ENCODE data around the gene SERINC5.

SERINC5 gene

DNA sequence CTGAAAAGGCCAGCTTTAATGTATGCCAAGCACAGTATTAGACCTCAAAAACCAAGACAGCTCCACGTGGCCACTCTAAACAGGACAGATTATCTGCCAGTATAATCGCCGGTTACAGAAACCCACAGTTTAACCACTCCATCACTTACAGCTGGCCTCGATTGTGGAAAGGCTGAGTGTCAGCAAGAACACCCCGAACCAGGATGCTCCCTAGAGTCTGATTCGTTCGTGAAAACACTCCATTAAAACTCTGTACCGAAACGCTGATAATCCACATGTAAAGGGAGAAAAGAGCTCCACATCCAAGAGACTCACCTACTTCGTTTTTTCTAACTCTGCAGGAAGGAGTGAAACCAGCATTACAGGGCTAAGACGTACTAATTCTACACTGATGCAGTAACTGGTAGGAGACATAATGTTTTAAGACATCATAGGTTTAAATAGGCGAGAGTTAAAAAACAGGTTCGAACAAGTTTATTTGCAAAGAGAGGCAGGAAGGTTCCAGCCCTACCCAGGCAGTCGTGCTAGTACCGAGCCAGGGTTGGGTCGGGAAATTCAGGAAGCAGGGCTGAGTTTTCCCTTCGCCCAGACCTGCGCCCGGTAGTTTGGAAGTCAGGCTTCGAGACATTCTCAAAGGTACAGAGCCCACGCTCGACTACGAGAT, 949 bp downstream of the SERINC5 start:
- no peak for DNase-seq (ENCODE audit: low read depth, low spot score)

DNA sequence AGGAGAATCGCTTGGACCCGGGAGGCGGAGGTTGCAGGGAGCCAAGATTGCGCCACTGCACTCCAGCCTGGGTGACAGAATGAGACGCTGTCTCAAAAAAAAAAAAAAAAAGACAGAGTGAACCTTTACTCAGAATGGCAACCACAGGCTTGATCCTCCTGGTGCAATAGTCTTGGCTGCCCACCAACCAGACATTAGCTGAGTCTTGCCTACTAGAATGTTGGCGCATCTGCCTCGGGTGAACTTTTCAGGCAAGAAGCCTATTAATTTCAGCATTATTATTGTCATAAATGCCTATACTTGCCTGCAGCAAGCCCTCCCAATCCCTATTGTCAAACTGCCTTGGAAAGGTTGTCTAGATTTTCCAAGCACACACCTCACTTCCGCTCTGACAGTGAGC, 4.2 kb downstream of the SERINC5 start:
- no peak for DNase-seq (ENCODE audit: low read depth, low spot score)

DNA sequence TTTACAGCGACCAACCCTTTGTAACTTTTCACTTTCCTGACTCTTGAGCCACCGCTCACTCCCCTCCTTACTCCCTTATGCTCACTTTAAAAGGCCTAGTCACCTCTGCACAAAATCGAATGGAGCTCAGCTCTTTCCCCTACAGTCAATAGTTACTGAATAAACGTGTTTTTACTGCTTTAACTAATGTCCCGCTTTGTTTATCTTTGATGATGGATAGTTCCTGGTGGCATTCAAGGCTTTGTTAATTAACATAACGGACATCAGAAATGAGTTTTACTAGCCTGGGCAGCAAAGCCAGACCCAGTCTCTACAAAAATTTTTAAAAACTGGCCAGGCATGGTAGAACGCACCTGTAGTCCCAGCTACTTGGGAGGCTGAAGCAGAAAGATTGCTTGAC, 5.0 kb downstream of the SERINC5 start:
- DNase-seq (ENCODE audit: low read depth, low spot score): no peak

DNA sequence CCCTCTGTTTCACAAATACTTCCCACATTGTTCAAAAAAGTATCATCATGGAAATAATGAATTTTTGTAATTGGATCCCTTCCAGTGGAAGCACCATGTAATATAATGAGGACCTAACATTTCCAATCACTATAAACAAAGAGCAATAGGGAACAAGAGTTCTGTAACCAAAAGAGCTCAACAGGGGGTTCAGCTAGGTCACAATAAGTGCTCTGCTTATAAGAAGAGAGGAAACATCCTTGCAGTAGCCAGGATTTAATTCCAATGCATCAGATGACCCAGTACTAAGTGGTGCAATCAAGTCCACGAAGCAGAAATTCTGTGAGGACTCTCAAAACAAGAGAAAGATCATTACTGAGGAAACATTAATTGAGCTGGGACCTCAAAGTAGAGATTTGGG, 5.9 kb downstream of the SERINC5 start:
- DNase-seq (ENCODE audit: low read depth, low spot score): no peak

DNA sequence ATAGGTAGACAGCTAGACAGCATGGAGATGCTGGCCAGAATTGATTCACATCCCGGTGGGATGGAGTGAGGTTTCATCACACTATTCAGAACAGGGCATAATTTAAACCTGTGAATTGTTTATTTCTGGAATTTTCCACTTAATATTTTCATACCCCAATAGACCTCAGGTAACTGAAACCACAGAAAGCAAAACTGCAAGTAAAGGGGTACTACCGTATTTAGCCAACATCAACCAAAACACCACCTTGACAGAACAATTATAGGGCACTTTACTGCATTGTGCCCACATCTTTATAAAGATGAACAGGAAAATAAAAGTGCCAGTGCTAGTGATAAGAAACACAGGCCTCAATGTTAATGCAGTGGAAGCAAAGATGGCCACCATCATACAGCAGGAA, 7.5 kb downstream of the SERINC5 start:
- DNase-seq (ENCODE audit: low read depth, low spot score): no peak

DNA sequence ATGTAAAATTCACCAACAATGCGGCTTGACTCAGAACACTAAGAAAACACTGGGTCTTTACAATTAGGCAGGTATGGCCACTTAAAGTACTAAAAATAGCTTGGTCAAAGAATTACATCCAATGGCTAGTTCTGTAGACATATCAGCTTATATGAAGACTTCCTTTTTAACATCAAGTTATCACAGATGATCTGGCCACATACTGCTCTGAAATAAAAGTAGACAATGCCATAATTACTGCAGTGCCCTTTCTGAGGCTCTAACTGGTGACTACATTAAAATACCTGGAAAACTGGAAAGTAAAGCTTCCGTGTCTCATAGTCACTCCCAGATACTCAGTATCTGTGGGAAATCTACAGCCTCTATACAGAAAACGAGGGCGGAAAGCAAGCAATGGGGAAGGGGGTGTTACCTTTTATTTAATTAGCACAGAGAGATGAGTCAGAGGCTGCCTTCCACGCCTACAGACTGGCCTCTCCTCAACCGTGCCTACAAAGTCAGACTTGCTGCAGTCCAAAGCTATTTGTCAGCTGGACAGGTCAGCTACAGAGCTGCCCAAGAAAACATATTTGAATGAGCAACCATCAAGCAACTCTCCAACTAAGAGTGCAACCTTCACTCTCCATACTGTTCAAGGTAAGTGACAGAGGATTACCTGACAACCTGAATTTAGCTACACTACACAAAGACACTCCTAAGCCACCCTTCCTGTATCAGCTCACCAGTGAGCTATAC, 8.7 kb downstream of the SERINC5 start:
- DNase-seq (ENCODE audit: low read depth, low spot score): peak; percentile 85

DNA sequence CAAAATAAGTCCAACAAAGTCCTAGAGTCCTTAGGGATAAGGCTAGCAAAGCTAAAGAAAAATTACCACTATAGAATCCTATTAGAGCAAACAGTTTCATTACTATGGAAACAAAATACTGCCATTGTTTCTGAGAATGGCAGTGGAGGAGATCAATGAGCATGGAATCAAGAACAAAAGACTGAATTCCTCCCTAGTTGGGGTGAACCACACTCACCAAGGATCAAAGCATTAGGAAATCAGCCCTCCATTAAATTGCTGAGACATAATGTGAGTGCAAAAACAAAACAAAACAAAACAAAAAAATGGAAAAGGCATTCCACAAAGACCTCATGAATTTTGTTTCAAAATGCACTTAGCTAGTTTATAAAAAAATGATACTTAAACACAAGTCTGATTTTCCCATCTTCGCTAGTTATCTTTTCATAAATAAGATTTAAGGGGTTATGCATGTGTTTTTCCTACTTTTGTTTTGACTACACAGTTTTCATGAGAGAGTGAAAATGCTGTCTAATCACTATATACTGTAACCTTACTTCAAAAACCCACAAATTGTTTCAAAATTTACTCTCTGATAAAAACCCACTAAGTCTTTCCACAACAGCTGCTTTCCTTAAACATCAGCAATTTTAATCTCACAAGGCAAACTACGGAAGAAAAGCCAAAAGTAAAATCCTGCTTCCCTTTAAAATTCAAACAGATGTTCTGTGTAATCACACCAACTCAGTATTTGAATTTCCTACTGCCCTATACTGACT, 9.7 kb downstream of the SERINC5 start:
- no peak for DNase-seq (ENCODE audit: low read depth, low spot score)

DNA sequence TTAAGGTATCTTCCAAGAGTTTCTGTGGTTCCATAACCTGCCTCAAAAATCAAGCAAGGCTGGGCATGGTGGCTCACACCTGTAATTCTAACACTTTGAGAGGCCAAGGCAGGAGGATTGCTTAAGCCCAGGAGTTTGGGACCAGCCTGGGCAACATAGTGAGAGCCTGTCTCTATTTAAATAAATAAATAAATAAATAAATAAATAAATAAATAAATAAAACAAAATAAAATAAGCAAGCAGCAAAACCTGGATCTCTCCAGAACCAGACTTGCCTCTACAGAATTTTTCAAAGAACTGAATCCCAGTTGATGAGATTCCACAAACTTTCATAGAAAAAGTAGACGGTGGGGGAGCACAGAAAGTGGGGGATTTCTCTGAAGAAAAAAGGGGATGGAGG, 12.3 kb downstream of the SERINC5 start:
- no peak for DNase-seq (ENCODE audit: low read depth, low spot score)

DNA sequence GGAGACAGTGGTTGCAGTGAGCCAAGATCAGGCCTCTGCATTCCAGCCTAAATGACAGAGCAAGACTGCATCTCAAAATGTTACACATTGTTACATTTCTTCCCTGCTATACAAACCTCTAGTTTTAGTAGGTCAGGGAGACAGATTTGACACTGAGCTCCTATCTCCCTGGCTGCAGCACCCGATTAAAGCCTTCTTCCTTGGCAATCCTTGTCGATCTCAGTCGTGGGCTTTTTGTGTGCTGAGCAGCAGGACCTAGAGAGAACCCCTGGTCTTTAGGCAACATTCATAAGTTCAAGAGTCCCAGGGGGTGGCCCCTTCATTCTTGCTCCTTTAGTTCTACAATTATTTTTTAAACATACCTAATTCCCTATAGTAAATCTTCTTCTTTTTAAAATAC, 13.0 kb downstream of the SERINC5 start:
- DNase-seq (ENCODE audit: low read depth, low spot score): no peak

DNA sequence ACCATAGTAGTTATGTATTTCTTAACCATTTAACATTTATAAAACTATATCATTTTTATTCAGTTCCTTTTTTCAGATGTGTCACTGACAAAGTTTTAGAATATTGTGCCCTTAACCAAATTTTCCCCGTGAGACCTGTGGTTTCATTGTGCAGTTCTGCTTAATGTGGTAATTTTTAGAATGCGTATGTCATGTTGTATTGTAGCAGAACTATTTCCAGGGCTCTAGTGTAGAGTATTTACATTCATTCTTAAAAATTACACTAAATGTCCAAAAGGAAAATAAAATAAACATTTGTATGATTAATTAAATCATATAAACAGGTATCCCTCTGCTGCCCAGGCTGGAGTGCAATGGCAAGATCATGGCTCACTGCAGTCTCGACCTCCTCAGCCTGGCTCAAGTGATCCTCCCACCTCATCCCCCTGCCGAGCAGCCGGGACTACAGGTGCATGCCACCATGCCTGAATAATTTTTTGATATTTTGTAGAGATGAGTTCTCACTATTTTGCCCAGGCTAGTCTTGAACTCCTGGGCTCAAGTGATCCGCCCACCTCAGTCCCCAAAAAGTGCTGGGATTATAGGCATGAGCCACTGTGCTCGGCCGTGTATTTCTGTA, 15.4 kb downstream of the SERINC5 start:
- DNase-seq (ENCODE audit: low read depth, low spot score): no peak

DNA sequence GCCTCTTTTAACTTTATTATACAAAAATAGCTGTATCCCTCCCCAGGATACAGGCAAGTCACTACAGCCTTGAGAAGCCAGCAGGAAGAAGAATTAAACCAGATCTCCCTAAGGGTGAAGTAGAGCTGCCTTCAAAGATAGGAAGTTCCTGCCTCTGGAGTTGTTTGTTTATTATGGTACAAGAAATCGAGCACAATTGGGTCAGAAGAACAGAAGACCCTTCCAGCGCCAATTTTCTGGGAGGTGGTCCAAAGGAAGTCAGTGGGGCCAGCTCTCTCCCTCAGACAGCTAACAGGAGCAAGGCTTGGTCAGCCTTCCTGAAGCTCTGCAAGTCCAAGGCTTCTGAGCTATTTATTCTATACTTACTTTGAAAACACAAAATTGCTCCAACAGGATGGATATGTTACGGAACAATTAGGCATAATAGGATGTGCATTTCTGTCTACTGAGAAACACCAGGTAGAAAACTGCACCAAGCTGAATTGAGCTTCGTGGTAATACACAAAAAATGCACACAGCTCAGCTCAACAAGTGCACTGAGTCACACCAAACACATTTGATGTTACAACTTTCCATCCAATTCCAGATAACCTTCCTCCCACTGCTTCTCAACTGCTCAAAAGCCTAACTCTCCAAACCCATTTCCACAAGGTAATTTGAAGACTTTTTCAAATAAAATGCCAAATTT, 16.0 kb downstream of the SERINC5 start:
- DNase-seq (ENCODE audit: low read depth, low spot score): no peak

DNA sequence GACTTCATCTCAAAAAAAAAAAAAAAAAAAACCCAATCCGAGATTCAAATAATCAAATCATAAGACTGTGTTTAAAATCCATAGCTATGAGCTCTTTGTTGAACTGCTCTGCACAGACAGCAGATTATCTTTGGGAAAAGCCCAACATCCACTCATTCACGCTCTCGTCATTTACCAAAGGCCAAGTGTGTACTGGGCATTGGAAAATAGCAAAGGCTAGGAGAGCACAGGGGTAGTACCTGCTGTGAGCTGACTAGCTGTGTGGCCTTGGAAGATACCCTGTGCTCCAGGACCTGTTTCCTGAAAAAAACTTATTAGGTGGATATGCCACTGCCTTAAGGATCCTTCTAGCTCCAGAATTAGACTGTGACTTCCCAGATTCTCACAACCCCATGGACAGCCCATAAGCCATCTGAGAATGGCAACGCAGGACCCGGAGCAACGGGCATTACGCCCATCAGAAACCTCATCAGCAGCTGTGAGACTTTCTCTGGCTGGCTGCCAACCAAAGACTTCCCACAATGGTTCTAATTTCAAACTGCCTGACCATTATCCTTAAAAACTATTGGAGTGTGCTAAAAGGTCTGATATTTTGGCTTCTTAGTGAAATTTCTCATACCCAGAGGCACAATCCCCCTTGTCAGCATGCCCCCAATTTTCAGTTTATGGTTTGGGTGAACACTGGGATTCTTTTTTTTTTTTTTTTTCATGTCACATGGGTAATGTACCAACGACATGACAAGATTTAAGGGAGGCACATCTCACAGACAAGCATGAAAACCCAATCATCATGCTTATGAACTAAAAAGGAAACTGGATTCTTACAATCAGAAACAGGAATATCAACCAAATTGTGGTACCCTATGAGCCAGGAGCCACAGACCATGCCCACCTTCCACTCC, 16.8 kb downstream of the SERINC5 start:
- DNase-seq (ENCODE audit: low read depth, low spot score): no peak

DNA sequence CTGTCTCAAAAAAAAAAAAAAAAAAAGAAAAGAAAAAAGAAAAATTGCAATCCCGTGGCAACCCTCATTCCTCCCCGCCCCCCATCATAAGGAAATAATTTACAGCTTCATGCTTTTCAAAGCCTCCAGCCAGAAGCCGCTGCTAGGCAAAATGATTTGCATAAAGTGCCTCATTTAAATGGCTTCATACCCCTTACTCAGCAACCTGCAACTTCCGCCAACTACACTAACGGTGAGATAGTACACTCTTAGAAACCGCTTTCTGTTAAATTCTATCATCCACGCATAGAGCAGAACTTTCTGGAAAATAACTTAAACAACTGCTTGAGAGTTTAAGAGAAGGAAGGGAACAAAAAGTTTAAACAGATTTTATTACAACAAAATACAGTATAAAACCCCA, 17.8 kb downstream of the SERINC5 start:
- no peak for DNase-seq (ENCODE audit: low read depth, low spot score)

DNA sequence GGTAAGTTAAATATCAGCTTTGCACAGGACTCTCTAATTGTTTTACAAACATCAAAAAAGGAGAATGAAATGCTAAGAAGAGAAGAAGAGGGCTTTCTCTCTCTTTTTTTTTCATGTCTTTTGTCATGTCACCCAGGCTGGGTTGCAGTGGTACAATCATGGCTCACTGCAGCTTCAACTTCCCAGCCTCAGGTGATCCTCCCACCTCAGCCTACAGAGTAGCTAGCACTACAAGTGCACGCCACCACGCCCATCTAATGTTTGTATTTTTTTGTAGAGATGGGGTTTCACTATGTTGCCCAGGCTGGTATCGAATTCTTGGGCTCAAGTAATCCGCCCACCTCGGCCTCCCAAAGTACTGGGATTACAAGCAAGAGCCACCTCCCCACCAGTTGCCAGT, 18.6 kb downstream of the SERINC5 start:
- DNase-seq (ENCODE audit: low read depth, low spot score): no peak

DNA sequence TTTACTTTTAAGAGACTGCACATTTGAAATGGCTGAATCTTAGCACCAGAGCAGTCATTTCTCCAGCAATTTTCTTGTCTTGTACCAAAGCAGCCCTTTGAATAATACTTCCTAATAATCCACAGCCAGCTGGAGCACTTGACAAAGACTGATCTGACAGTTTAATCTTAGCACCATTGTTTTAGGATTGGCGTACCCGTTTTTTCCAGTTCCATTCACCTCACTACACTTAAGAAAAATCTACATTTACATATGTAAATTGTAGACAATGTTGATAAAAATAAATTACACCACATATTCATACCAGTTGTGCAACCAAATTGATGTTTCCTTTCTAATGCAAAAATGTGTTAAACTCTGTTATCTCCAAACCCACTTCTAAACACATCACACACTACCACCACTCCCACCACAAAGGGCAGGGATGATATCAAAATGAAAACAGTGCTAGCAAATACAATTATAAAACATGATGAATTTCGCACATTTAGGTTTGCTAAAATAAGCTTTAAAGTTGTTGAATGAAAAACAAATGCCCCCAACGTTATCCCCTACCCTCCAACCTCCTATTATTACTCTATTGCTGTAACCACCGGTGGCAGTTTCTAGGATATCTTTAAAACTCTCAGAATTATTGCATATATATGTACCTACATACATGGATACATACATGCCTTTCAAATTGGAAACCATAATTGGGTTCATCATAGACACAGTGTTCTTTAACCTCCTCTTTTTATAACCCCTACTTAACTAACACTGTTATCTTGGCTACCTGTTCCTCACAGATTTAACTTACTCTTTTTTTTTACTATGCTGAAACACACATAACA, 21.5 kb downstream of the SERINC5 start:
- DNase-seq (ENCODE audit: low read depth, low spot score): no peak

DNA sequence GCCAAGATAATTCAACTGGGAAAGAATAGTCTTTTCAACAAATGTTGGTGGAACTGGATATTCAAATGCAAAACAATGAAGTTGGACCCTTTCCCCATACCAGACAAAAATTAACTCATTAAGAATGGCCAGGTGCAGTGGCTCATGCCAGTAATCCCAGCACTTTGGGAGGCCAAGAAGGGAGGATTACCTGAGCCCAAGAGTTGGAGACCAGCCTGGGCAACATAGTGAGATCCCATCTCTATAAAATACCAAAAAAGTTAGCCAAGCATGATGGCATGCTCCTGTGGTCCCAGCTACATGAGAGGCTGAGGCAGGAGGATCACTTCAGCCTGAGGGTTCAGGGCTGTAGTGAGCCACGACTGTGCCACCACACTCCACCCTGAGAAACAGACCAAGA, 24.2 kb downstream of the SERINC5 start:
- no peak for DNase-seq (ENCODE audit: low read depth, low spot score)

DNA sequence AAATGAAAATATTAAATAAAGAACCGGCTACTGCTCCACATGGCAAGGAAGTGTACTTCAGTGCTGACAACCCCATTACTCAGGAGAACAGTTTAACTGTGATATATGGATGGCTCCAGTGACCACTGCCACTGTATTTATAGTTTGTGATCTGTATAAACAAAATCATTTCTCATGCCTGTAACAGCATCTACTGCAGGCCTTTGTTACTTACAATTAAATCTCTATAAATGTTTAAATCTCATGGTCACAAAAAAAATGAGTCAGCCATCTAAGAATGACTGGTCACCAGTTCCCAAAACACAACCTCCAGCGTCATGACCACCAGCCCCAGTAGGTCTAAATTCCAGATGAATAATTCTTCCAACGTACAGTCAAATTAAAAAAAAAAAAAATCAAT, 24.6 kb downstream of the SERINC5 start:
- DNase-seq (ENCODE audit: low read depth, low spot score): no peak

DNA sequence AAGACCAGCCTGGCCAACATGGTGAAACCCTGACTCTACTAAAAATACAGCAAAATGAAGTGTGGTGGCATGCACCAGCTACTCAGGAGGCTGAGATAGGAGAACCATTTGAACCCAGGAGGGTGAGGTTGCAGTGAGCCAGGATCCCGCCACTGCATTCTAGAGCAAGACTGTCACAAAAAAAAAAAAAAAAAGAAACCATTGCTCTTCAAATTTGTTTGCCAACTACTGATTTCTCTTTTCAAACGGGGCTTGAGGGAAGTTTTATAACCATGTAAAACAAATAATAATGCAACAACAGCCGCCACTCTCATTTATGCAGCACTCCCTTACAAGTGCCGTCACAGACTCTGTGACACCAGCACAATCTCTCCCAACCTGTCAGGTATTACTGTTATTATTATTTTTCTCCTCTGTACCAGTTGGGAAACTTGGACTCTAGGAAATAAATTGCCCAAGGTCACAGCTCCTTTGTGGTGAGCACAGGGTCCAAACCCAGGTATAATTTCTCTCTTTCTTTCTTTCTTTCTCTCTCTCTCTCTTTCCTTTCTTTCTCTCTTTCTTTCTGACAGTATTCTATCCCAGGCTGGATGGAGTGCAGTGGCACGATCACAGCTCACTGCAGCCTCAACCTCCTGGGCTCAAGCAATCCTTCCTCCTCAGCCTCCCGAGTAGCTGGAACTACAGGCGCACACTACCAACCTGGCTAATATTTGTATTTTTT, 25.4 kb downstream of the SERINC5 start:
- DNase-seq (ENCODE audit: low read depth, low spot score): no peak

DNA sequence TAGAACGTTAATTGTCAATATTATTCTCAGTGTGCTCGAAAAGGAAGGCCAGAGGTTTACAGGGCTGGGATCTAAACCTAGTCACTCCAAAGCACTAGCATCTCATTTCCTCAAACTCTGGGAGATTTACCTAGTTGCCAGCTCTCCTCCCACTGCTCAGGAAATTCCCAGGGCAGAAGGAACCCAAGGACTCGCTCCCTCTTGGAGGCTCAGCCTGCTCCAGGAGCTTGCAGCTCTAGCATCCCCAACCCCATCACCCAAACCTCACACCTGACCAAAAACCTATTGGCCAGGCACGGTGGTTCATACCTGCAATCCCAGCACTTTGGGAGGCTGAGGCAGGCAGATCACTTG, 26.0 kb downstream of the SERINC5 start:
- DNase-seq (ENCODE audit: low read depth, low spot score): no peak

Data from ELF-1 (cell line).